GM10847 (cell line): Measurements from ENCODE around the gene BLCAP.

ENCODE experiments used
- POLR2A ChIP-seq: IDR thresholded peaks from 2 replicates; pipeline ENCODE4 v1.6.1; 2011; ENCODE audit not compliant: insufficient read length; ENCODE audit errors: extremely low read depth

The BLCAP gene

DNA sequence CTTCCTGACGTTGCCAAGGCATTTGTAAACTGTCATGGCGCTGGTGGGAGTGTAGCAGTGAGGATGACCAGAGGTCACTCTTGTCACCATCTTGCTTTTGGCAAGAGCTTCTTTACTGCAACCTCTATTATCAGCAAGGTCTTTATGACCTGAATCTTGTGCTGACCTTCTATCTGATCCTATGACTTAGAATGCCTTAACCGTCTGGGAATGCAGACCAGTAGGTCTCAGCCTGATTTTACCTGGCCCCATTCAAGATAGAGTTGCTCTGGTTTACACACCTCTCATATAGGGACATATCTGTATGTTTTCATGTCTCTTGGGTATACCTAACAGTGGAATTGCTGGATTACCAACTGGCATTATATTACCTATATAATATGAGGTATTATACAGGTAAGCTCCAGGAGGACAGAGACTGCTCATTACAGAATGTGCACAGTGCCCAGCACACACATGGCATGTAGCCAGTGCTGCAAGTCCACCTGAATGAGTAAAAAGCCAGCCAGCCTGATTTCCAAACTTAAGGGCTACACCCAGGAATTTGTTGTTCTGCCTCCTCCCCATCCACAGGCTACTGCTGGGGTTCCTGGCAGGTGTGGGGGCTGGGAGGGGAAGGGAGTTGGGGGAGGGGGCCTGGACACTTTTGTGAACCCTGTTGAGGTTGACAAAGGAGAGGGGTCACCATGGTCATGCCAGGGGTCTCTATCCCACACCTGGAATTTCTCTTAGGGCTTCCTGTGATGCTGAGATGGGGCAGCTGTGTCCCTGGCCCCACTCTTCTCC is 35.2 kb upstream of the BLCAP start:
- no peak for TF ChIP-seq POLR2A

DNA sequence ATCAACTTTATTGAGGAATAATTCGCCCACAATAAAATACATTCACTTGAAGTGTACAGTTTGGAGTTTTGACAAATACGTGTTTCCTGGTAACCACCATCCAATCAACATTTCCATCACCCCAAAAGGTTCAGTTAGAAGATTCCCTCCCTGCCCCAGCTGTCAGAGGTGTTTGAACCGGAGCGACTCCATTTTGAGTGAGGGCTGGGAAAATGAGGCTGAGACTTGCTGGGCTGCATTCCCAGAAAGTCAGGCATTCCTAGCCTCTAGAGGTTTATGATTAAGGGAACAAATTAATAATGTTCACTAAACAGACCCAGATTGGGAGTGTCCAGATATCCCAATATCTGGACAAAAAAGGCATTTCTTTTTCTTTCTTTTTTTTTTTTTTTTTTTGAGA is 33.0 kb upstream of the BLCAP start:
- TF ChIP-seq POLR2A, result no peak

GRCh38 chr20:37559312-37560027 is 31.8 kb upstream of the BLCAP start:
- no peak for TF ChIP-seq POLR2A

GRCh38 chr20:37558779-37559178 is 31.1 kb upstream of the BLCAP start:
- no peak for TF ChIP-seq POLR2A

GRCh38 chr20:37558306-37558705 is 30.6 kb upstream of the BLCAP start:
- TF ChIP-seq POLR2A, result no peak

DNA sequence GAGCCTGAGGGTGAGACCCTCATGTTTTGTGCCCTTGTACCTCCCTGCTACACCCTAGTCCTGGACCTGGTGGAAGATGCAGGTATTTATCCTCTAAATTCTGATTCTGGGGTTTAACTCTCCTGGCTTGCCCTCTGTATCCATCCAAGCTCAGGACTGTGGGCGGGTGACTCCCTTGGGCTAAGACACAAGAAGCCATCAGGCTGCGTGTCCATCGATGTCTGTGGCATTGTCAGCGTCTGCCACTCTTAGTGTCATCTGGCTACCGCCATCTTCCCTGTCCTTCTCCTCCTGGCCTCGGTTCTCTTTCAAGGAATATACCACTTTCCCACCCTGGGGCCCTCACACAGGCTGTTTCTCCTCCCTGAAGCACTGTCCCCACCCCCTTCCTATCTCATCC is 28.9 kb upstream of the BLCAP start:
- no peak for TF ChIP-seq POLR2A

- no peak for TF ChIP-seq POLR2A
Measured at GRCh38 chr20:37552415-37552814, 24.7 kb upstream of the BLCAP start.

DNA sequence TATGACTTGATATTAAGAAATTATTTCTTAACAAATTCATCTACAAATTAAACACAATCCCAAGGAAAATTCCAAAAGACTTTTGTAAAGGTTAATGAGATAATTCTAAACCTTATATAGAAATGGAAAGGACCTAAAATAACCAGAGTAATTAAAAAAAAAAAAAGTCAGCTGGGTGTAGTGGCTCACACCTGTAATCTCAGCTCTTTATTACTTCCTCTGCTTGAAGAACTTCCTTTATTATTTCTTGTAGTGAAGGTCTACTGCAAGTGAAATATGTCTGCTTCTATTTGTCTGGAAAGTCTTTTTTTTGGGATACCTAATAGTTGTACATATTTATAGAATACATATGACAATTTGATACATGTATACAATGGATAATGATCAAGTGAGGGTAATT is 20.2 kb upstream of the BLCAP start:
- no peak for TF ChIP-seq POLR2A

GRCh38 chr20:37545516-37545915 is 17.8 kb upstream of the BLCAP start:
- no peak for TF ChIP-seq POLR2A

GRCh38 chr20:37544386-37544785 is 16.7 kb upstream of the BLCAP start:
- TF ChIP-seq POLR2A, result no peak

DNA sequence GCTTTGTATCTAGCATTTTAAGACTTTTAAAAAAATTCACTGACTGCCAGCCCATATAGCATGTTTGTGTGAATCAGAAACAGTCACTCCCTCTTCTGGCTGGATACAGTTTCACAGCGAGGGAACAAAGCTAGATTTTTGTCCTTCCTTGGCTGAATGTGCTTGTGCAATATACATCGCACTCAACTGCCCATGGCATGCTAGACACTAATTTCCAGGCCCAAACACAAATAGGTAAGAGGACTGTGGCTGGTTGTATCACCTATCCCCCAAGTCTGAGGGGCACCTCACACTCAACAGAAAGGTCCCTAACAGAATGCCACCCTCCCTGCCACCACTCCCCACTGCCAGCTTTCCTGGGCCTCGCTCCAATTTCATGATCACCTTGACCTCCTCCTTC is 16.2 kb upstream of the BLCAP start:
- TF ChIP-seq POLR2A, result no peak

DNA sequence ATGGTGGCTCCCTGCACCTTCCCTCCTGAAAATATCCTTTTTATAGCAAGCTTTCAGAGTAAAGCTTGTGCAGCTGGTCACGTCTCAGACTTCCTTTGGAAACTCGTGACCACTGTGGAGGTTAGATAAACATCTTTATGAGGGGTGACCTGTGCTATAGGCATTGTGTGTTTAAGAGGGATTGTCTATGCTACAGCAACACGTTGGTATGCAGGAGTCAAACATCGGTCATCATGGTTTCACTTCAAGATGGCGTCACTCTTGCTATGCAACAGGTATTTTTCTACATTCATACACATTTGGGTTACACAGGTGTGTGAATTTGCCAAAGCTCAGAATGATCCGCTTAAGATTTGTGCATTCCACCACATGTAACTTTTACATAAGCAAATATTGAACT is 14.6 kb upstream of the BLCAP start:
- TF ChIP-seq POLR2A, result no peak

- TF ChIP-seq POLR2A, result no peak
Measured at GRCh38 chr20:37541326-37541725, 13.7 kb upstream of the BLCAP start.

- TF ChIP-seq POLR2A, result no peak
Measured at GRCh38 chr20:37540001-37540400, 12.3 kb upstream of the BLCAP start.

DNA sequence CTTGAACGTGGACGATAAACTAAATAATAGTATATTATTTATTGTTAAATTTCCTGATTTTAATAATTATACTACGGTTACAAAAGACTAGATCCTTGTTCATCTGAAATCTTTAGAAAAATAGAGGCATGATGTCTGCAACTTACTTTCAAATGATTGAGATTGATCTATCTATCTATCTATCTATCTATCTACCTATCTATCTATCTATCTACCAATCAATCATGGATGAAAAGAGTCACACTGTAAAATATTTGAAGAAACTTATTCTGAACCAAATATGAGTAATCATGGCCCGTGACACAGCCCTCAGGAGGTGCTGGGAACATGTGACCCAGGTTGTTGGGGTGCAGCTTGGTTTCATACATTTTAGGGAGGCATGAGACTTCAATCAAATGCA is 11.7 kb upstream of the BLCAP start:
- no peak for TF ChIP-seq POLR2A

DNA sequence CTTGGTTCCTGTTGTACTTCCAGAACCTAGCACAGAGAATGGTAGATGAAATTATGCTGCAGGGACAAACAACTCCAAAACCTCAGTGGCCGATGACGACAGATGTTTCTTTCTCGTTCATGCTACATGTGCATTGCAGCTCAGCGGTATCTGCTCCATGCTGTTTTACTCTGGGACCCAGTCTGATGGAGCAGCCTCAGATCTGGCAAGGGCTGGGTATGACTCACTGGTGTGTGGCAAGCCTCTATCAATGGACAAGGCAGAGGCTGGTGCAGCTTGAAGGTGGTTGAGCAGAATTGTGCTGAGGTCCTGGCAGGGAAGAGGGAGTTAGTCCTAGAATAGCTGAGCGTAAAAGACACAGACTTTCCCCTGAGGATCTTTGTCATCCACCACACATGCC is 10.3 kb upstream of the BLCAP start:
- no peak for TF ChIP-seq POLR2A

DNA sequence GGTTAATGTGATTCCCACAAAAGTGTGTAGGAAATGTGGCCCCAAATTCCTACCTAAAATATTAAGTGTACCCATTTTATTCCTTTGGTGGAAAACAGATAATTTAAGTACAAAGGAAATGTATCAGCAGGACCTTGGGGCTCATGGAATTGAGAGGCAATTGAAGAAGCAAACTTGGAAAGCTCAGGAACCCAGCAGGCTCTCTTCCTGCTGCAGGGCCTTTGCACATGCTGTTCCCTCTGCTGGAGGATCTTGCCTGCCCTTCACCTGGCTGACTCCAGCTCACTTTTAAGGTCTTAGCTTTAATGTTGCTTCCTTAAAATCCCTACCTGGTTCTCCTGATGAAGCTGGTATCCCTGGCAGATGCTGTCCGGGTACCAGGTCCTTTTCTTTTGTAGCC is 9.8 kb upstream of the BLCAP start:
- TF ChIP-seq POLR2A, result no peak

- TF ChIP-seq POLR2A, result no peak
Measured at GRCh38 chr20:37535443-37536132, 7.9 kb upstream of the BLCAP start.
